ENCODE measurements around the gene YOD1. TPM values are rescaled to one million over a fixed set of nuclear protein-coding genes. Genes with fewer than 3 reads are reported as not detected.
A peak's percentile ranks its signal among the peaks of the same experiment; 100 is the strongest.

The YOD1 gene
- total and polyA plus RNA-seq, 8 donors = 7.3 to 15.0 (median 13.0) TPM

DNA sequence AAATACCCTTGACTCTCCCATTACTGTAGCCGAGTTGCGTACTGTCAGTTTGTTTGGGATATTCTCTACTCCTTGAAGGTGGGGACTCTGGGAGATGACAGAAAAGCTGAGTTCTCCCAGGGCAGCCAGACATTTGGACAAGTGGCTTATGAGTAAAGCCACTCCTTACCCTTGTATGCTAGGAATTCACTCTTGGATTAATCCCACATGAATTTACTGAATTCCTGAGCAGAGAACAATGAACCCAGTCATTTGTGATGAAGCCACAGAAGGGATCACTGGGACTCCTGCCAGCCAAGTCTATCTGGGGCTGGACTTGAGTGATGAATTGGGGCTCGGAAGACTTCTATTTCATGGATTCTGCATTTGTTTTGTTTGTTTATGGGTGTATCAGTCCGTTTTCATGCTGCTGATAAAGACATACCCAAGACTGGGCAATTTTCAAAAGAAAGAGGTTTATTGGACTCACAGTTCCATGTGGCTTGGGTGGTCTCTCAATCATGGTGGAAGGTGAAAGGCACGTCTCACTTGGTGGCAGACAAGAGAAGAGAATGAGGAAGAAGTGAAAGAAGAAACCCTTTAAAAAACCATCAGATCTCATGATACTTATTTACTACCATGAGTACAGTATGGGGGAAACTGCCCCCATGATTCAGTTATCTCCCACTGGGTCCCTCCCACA lies 43.5 kb downstream of the YOD1 start:
- H3K4me3 ChIP-seq = no peak overlapping the region
- H3K27ac ChIP-seq = peak overlapping the region; percentile 7 to 63
- H3K27me3 ChIP-seq = no peaks in the 10 kb centered on the region
- no peaks in the 10 kb centered on the region for H3K9me3 ChIP-seq
- no peaks in the 10 kb centered on the region for H3K36me3 ChIP-seq
- TF ChIP-seq, protein P1, sequence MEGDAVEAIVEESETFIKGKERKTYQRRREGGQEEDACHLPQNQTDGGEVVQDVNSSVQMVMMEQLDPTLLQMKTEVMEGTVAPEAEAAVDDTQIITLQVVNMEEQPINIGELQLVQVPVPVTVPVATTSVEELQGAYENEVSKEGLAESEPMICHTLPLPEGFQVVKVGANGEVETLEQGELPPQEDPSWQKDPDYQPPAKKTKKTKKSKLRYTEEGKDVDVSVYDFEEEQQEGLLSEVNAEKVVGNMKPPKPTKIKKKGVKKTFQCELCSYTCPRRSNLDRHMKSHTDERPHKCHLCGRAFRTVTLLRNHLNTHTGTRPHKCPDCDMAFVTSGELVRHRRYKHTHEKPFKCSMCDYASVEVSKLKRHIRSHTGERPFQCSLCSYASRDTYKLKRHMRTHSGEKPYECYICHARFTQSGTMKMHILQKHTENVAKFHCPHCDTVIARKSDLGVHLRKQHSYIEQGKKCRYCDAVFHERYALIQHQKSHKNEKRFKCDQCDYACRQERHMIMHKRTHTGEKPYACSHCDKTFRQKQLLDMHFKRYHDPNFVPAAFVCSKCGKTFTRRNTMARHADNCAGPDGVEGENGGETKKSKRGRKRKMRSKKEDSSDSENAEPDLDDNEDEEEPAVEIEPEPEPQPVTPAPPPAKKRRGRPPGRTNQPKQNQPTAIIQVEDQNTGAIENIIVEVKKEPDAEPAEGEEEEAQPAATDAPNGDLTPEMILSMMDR (IDR thresholded peaks at IDR 0.05) = no peak
- intact Hi-C loops (cut with DNase I) = no loop called here
- peak; percentile 28 for ATAC-seq
- peaks cover 17% of the 10 kb centered on the region in 2 donors for H3K4me1 ChIP-seq
- no peak for DNase-seq

DNA sequence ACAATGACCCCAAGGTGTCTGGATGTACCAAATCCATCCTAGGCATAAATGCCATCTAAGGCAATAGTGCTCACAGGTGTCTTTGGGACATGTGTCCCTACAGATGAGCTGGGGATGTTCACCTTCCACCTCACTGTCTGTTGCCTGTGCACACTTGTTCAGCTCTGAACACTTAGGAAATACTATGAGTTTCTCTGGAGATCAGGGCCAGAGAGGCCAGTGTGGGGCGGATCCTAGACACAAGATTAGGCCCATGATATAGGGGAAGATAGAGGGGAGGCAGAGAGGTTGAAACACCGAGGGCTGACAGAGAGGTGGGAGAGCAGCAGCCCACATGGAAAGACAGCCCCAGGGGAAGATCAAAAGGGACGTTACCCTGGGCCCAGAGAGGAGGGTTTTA lies 44.1 kb downstream of the YOD1 start:
- peak overlapping the region; percentile 7 to 63 for H3K27ac ChIP-seq
- H3K4me1 ChIP-seq = peaks cover 17 to 20% of the 10 kb centered on the region in 2 donors
- DNase-seq (no peak), ATAC-seq (no peak)
- no peak overlapping the region for H3K4me3 ChIP-seq
- intact Hi-C loops (cut with DNase I) = no loop called here
- TF ChIP-seq, protein P1 (IDR thresholded peaks at IDR 0.05) = no peak
- H3K36me3 ChIP-seq = no peaks in the 10 kb centered on the region
- H3K9me3 ChIP-seq = no peaks in the 10 kb centered on the region
- H3K27me3 ChIP-seq = no peaks in the 10 kb centered on the region

DNA sequence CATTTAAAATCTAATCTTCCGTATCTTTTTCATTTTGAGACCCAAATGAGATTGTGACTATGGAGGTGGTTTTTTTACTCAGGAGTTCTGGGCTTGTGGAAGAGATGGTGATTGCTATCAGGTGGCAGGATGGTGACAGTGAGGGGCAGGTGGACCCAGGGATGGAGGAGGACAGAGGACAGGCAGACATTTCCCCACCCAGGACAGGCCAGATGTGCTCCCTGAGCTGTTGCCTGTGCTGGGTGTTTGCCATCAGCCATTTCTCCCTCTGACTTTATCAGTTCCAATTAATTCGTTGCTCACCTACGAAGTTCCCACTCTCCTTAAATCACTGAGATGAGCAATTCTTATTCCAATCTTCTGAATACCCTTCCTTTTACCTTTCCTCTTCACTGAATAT lies 44.9 kb downstream of the YOD1 start:
- Histone ChIP-seq H3K9me3 (no peaks in the 10 kb centered on the region), H3K4me3 (no peak overlapping the region), H3K4me1 (peaks cover 17 to 20% of the 10 kb centered on the region in 2 donors), H3K27me3 (no peaks in the 10 kb centered on the region), H3K36me3 (no peaks in the 10 kb centered on the region), H3K27ac (peak overlapping the region in 1 of 2 donors; percentile 7)
- intact Hi-C loops (cut with DNase I) = no loop called here
- ATAC-seq (no peak), DNase-seq (no peak)
- TF ChIP-seq, protein P1 (IDR thresholded peaks at IDR 0.05) = no peak

DNA sequence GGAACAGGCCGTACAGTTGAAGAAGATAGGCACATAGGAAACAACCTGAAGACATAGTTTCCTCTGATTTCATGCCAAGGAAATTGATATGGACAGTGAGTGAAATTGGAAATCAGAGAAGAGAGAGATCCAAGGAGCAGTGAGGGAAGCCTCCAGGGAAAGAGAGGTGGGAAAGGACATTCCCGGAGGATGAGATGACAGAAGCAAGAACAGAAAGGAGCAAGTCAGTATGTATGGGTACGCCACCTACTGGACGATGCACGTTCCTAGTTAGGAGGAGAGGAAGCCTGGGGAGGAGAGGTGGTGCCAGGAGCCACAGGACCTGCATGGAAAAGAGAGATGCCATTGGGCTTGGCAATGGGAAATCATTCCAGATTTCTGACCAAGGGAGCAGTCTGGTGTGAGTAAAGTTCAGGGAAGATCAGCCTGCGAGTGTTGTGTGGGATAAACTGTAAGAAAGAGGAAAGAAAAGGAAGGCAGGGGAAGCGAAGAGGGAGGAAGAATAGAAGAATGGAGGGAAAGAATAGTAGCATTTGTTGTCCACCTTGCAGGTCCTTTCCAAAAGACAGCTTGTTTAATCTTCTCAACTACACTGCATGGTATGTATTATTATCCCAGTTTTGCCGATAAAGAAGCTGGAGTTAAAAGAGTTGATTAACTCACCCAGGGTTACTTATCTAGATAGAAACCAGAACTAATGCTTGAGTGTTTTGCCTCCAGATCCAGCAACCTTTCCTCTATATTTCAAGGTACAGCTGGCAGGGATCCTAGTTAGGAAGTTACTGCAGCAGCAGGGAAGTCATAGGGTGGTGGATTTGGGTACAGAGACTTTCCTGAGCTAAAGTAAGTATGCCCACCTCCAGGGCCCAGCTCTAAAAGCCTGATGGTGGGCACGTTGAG lies 45.8 kb downstream of the YOD1 start:
- DNase-seq (peak in 1 of 4 donors; percentile 63), ATAC-seq (peak; percentile 58)
- TF ChIP-seq, protein P1 (IDR thresholded peaks at IDR 0.05) = peak; percentile 59 to 73
- Histone ChIP-seq H3K4me1 (peaks cover 17 to 20% of the 10 kb centered on the region in 2 donors), H3K27me3 (no peaks in the 10 kb centered on the region), H3K4me3 (no peak overlapping the region), H3K27ac (peak overlapping the region in 1 of 2 donors; percentile 1), H3K9me3 (no peaks in the 10 kb centered on the region), H3K36me3 (no peaks in the 10 kb centered on the region)
- intact Hi-C loops (cut with DNase I) = no loop called here

DNA sequence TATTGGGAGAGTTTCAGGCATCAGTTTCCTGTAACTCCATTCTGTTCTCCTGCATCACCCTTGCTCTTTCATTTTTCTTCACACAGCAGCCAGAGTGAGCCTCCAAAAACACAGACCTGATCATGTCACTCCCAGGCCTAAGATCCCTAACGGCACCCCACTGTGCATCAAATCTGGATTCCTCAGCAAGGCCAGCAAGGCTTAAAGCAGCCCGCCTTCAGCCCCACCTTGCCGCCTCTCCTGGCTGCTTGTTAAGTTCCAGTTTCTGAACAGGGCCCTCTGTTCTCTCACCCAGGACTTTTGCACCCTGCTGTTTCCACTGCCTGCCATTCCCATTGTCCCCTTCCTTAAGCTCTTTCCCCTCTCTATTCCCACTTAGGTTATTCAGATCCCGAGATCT lies 47.8 kb downstream of the YOD1 start:
- peak overlapping the region; percentile 14 to 46 for H3K27ac ChIP-seq
- no peak for ATAC-seq

More for the DNA sequence above, 47.8 kb downstream of the YOD1 start:
- Histone ChIP-seq H3K36me3 (no peaks in the 10 kb centered on the region), H3K27me3 (no peaks in the 10 kb centered on the region), H3K4me1 (peaks cover 20% of the 10 kb centered on the region in 2 donors), H3K9me3 (no peaks in the 10 kb centered on the region), H3K4me3 (no peak overlapping the region)
- TF ChIP-seq, protein P1 (IDR thresholded peaks at IDR 0.05) = no peak
- intact Hi-C loops (cut with DNase I) = no loop called here
- DNase-seq = no peak
